Fibroblast of pulmonary artery (primary cell): ENCODE data around the gene ADCY10.

ENCODE experiments used
- DNase-seq: peaks from one replicate; pipeline ENCODE4 v3.0.0-alpha.2; 2010; ENCODE audit warnings: low read depth
- H3K4me3 ChIP-seq: replicated peaks from 2 replicates; pipeline ENCODE4 v1.5.1; 2011; ENCODE audit warnings: low read depth, mild to moderate bottlenecking, control low read depth, low read length, moderate library complexity
- CTCF ChIP-seq: IDR thresholded peaks from 2 replicates; pipeline ENCODE4 v1.5.1; 2011; ENCODE audit warnings: mild to moderate bottlenecking, control low read depth, low read length, inconsistent platforms; ENCODE audit errors: missing control alignments

The ADCY10 gene

GRCh38 chr1:167797015-167797414 is 116.9 kb downstream of the ADCY10 start:
- peak; percentile 99 for DNase-seq
- peak; percentile 10 for TF ChIP-seq CTCF
- H3K4me3 ChIP-seq: peak overlapping the region; percentile 12

GRCh38 chr1:167795810-167796740 is 117.9 kb downstream of the ADCY10 start:
- TF ChIP-seq CTCF: no peak
- no peak overlapping the region for H3K4me3 ChIP-seq
- peak; percentile 82 for DNase-seq

GRCh38 chr1:167794043-167794442 is 119.9 kb downstream of the ADCY10 start:
- no peak for TF ChIP-seq CTCF
- no peak for DNase-seq
- no peak overlapping the region for H3K4me3 ChIP-seq

GRCh38 chr1:167792188-167792565 is 121.8 kb downstream of the ADCY10 start:
- no peak overlapping the region for H3K4me3 ChIP-seq
- TF ChIP-seq CTCF: no peak
- no peak for DNase-seq

- peak; percentile 95 for DNase-seq
- H3K4me3 ChIP-seq: no peak overlapping the region
- no peak for TF ChIP-seq CTCF
Measured at GRCh38 chr1:167791281-167792187, 122.4 kb downstream of the ADCY10 start.

- TF ChIP-seq CTCF: no peak
- DNase-seq: no peak
- no peak overlapping the region for H3K4me3 ChIP-seq
Measured at GRCh38 chr1:167790117-167790516, 123.8 kb downstream of the ADCY10 start.
